A549 (cell line): ENCODE data around the gene URGCP. TPM values are rescaled to one million over a fixed set of nuclear protein-coding genes. Genes with fewer than 3 reads are reported as not detected.

Source experiments
- ATAC-seq, 2 experiments: fragments of 200-7000 bp in 1 of 2; fragments of >200 bp in 1 of 2; cut with Nextera tagmentation in 1 of 2; cut with Tn5 transposase in 1 of 2; 3 replicates each; pipeline versions ENCODE4 v1.8.0 to v1.9.1; 2018 to 2020; ENCODE audit warnings: mild to moderate bottlenecking in 1 of 2, moderate library complexity in 1 of 2
- CTCF ChIA-PET: fragments of 300-600 bp; sonication (Branson Sonifier 250); formaldehyde crosslinking; extraction: SDS; loops from one replicate; lab custom pipeline; 2021; ENCODE audit warnings: antibody characterized with exemption, inconsistent platforms; lab: Yijun Ruan, JAX
- POLR2A ChIA-PET: fragments of 350-600 bp; formaldehyde crosslinking; extraction: SDS; loops from one replicate; lab custom pipeline; 2021; ENCODE audit warnings: antibody characterized with exemption, inconsistent platforms; lab: Yijun Ruan, JAX
- DNase-seq, 2 experiments: peaks; one replicate each; pipeline versions ENCODE4 v3.0.0 to v3.0.0-alpha.2; 2011 to 2016; ENCODE audit warnings: low read depth in 1 of 2, low spot score in 1 of 2
- FAIRE-seq: peaks from 2 replicates; lab custom pipeline; 2011; peaks lifted over from hg19 to GRCh38; lab: Jason Lieb, UNC
- H3K27ac ChIP-seq, 2 experiments: fragments of >200 bp; sonication (Bioruptor Twin); formaldehyde crosslinking; 3 replicates each; pipeline ENCODE4 v1.5.1; 2016 to 2017
- H3K4me1 ChIP-seq: fragments of >200 bp; sonication (Bioruptor Twin); formaldehyde crosslinking; 3 replicates; pipeline ENCODE4 v1.6.1; 2016
- H3K4me2 ChIP-seq: fragments of >200 bp; sonication (Bioruptor Twin); formaldehyde crosslinking; 3 replicates; pipeline ENCODE4 v1.6.1; 2016
- H3K4me3 ChIP-seq: fragments of >200 bp; sonication (Bioruptor Twin); formaldehyde crosslinking; 3 replicates; pipeline ENCODE4 v1.5.1; 2016
- H3K9me3 ChIP-seq: fragments of >200 bp; sonication (Bioruptor Twin); formaldehyde crosslinking; 3 replicates; pipeline ENCODE4 v1.6.1; 2016
- ATOH8 ChIP-seq: fragments of 250-450 bp; sonication (Bioruptor Pico); IDR thresholded peaks from 2 replicates; pipeline ENCODE4 v1.5.0; 2020; ENCODE audit warnings: low read depth, mild to moderate bottlenecking, moderate library complexity
- BCL3 ChIP-seq: fragments of >200 bp; sonication (Bioruptor Twin); formaldehyde crosslinking; IDR thresholded peaks from 3 replicates; pipeline ENCODE4 v1.6.1; 2016
- BHLHE40 ChIP-seq: IDR thresholded peaks from 2 replicates; pipeline ENCODE4 v1.6.1; 2012; ENCODE audit warnings: low read depth, low read length, inconsistent platforms
- CBX8 ChIP-seq: fragments of 200-600 bp; sonication (generic); IDR thresholded peaks from 2 replicates; pipeline ENCODE4 v1.6.1; 2016
- CHD4 ChIP-seq: fragments of 200-600 bp; sonication (generic); IDR thresholded peaks from 2 replicates; pipeline ENCODE4 v1.6.1; 2016; ENCODE audit warnings: antibody characterized with exemption, mild to moderate bottlenecking, borderline replicate concordance
- EHF ChIP-seq: fragments of 250-450 bp; sonication (Bioruptor Pico); IDR thresholded peaks from 2 replicates; pipeline ENCODE4 v1.5.0; 2020; ENCODE audit warnings: mild to moderate bottlenecking
- EHMT2 ChIP-seq: fragments of 200-600 bp; sonication (generic); IDR thresholded peaks from 2 replicates; pipeline ENCODE4 v1.6.1; 2016; ENCODE audit warnings: antibody characterized with exemption, low read depth, mild to moderate bottlenecking, moderate library complexity
- ELK1 ChIP-seq: fragments of 150-350 bp; IDR thresholded peaks from 2 replicates; pipeline ENCODE4 v1.6.1; 2014; ENCODE audit warnings: low read depth, mild to moderate bottlenecking, low read length
- ESRRA ChIP-seq: fragments of 150-350 bp; IDR thresholded peaks from 2 replicates; pipeline ENCODE4 v1.6.1; 2014; ENCODE audit warnings: mild to moderate bottlenecking, low read length, borderline replicate concordance
- FOSL2 ChIP-seq, 2 experiments: fragments of 450-650 bp in 1 of 2; fragments of >200 bp in 1 of 2; sonication (Bioruptor Twin) in 1 of 2; formaldehyde crosslinking; IDR thresholded peaks; 2 replicates each; pipeline versions ENCODE4 v1.5.0 to v1.6.1; 2016 to 2020; ENCODE audit warnings: mild to moderate bottlenecking in 1 of 2, moderate library complexity in 1 of 2
- FOXS1 ChIP-seq: fragments of 250-450 bp; sonication (Bioruptor Pico); IDR thresholded peaks from 2 replicates; pipeline ENCODE4 v1.5.0; 2020; ENCODE audit warnings: mild to moderate bottlenecking, moderate library complexity
- GATA3 ChIP-seq: IDR thresholded peaks from 2 replicates; pipeline ENCODE4 v1.6.1; 2012; ENCODE audit warnings: borderline replicate concordance
- HDAC2 ChIP-seq: fragments of 200-600 bp; sonication (generic); IDR thresholded peaks from 2 replicates; pipeline ENCODE4 v1.6.1; 2016
- HES2 ChIP-seq: fragments of >200 bp; sonication (Bioruptor Twin); formaldehyde crosslinking; IDR thresholded peaks from 2 replicates; pipeline ENCODE4 v1.6.1; 2016
- HEYL ChIP-seq: fragments of 250-450 bp; sonication (Bioruptor Pico); IDR thresholded peaks from 2 replicates; pipeline ENCODE4 v1.8.0; 2021; ENCODE audit warnings: mild to moderate bottlenecking, moderate library complexity
- HOXA7 ChIP-seq: fragments of 250-450 bp; sonication (Bioruptor Pico); IDR thresholded peaks from 2 replicates; pipeline ENCODE4 v1.5.0; 2020; ENCODE audit warnings: mild to moderate bottlenecking, moderate library complexity
- HOXB5 ChIP-seq: fragments of 250-450 bp; sonication (Bioruptor Pico); IDR thresholded peaks from 2 replicates; pipeline ENCODE4 v1.5.0; 2020; ENCODE audit warnings: mild to moderate bottlenecking, moderate library complexity
- JUN ChIP-seq, 2 experiments: fragments of >200 bp; sonication (Bioruptor Twin); formaldehyde crosslinking; IDR thresholded peaks; 2 replicates in 1 of 2; 3 replicates in 1 of 2; pipeline ENCODE4 v1.6.1; 2016 to 2017
- KDM5A ChIP-seq: fragments of 200-600 bp; sonication (generic); IDR thresholded peaks from 2 replicates; pipeline ENCODE4 v1.6.1; 2016; ENCODE audit warnings: antibody characterized with exemption, mild to moderate bottlenecking
- NFE2L2 ChIP-seq: fragments of 150-350 bp; conservative IDR thresholded peaks from 2 replicates; pipeline ENCODE4 v1.6.1; 2014; ENCODE audit warnings: low read length
- RAD21 ChIP-seq, 2 experiments: fragments of >200 bp in 1 of 2; sonication (Bioruptor Twin) in 1 of 2; formaldehyde crosslinking in 1 of 2; IDR thresholded peaks in 1 of 2; conservative IDR thresholded peaks in 1 of 2; 2 replicates in 1 of 2; 3 replicates in 1 of 2; pipeline ENCODE4 v1.6.1; 2012 to 2018; ENCODE audit warnings: inconsistent platforms in 1 of 2
- RFX5 ChIP-seq: fragments of 450-650 bp; IDR thresholded peaks from 2 replicates; pipeline ENCODE4 v1.7.1; 2014; ENCODE audit warnings: antibody characterized with exemption, mild to moderate bottlenecking, moderate library complexity
- SMC3 ChIP-seq: fragments of >200 bp; sonication (Bioruptor Twin); formaldehyde crosslinking; IDR thresholded peaks from 3 replicates; pipeline ENCODE4 v1.6.1; 2018; ENCODE audit warnings: inconsistent platforms
- SREBF2 ChIP-seq: fragments of 450-650 bp; IDR thresholded peaks from 2 replicates; pipeline ENCODE4 v1.6.1; 2014; ENCODE audit warnings: mild to moderate bottlenecking, moderate library complexity
- TFCP2L1 ChIP-seq: fragments of 250-450 bp; sonication (Bioruptor Pico); IDR thresholded peaks from 2 replicates; pipeline ENCODE4 v1.5.0; 2021; ENCODE audit warnings: mild to moderate bottlenecking
- TP53 ChIP-seq: fragments of 250-450 bp; sonication (Bioruptor Pico); IDR thresholded peaks from 2 replicates; pipeline ENCODE4 v1.5.0; 2021; ENCODE audit warnings: mild to moderate bottlenecking, moderate library complexity
- USF2 ChIP-seq: fragments of 450-650 bp; IDR thresholded peaks from 2 replicates; pipeline ENCODE4 v1.6.1; 2014; ENCODE audit warnings: antibody characterized with exemption
- ZC3H11A ChIP-seq: fragments of 450-650 bp; IDR thresholded peaks from 2 replicates; pipeline ENCODE4 v1.6.1; 2014; ENCODE audit warnings: antibody characterized with exemption, mild to moderate bottlenecking
- ZNF302 ChIP-seq: fragments of 250-450 bp; sonication (Bioruptor Pico); IDR thresholded peaks from 2 replicates; pipeline ENCODE4 v1.9.0; 2021; ENCODE audit warnings: inconsistent platforms, mild to moderate bottlenecking, moderate library complexity
- ZSCAN20 ChIP-seq: fragments of 250-450 bp; sonication (Bioruptor Pico); IDR thresholded peaks from 2 replicates; pipeline ENCODE4 v1.8.0; 2022; ENCODE audit warnings: mild to moderate bottlenecking, moderate library complexity
- WGBS: methylation state at CpG from one replicate; pipeline ENCODE4 v1.1.6; 2017; ENCODE audit errors: missing lambda C conversion rate; 5-methylcytosine and 5-hydroxymethylcytosine counted together
- polyA plus RNA-seq, 4 experiments: library from polyadenylated mRNA; depleted of rRNA in 3 of 4; stranded (reverse); fragments of >200 nt; fragmentation: RNase III in 1 of 4; extraction: RNeasy Plus Mini Kit Qiagen cat#74134 plus additional on column Dnase treatment in 1 of 4; gene quantifications; 2 replicates in 3 of 4; 3 replicates in 1 of 4; pipeline ENCODE4 v1.2.3, GENCODE V29; 2011 to 2017

URGCP gene
- polyA plus RNA-seq, 2 of the 4 experiments (the other 2 are of a cell fraction): 19.7 to 20.2 TPM

GRCh38 chr7:43884617-43885016 is 21.8 kb downstream of the URGCP start:
- no peak for TF ChIP-seq EHMT2
- no peak for TF ChIP-seq CHD4
- TF ChIP-seq GATA3: no peak
- TF ChIP-seq NFE2L2: no peak
- no peak for TF ChIP-seq ATOH8 (CRISPR knock-in tag)
- POLR2A ChIA-PET: no interaction called here

GRCh38 chr7:43884209-43884608 is 22.2 kb downstream of the URGCP start:
- Histone ChIP-seq H3K4me2 (no peak overlapping the region), H3K27ac (no peak overlapping the region), H3K9me3 (no peaks in the 10 kb centered on the region), H3K4me3 (no peak overlapping the region), H3K4me1 (peaks cover 5% of the 10 kb centered on the region; the same call in 1 of the 3 replicates)
- no peak for FAIRE-seq
- 89% methylated on average over 4 of the region's 4 CpGs for WGBS
- no peak for DNase-seq
- ATAC-seq: no peak
- ChIA-PET POLR2A (no interaction called here), CTCF (interaction anchor here (0.7 to 1.8 kb wide), 5 partner anchors 11 to 80 kb away, joined by 3 to 6 read pairs (median 4); no protein-coding TSS in a partner anchor)
- no peak for TF ChIP-seq HOXA7
- no peak for TF ChIP-seq SREBF2
- TF ChIP-seq HES2: no peak
- TF ChIP-seq ZC3H11A: no peak
- TF ChIP-seq HDAC2: no peak
- TF ChIP-seq HOXB5 (CRISPR knock-in tag): no peak
- no peak for TF ChIP-seq RFX5
- no peak for TF ChIP-seq FOSL2 (IDR thresholded peaks at IDR 0.05)
- no peak for TF ChIP-seq FOSL2 (CRISPR knock-in tag; IDR thresholded peaks at IDR 0.05)
- no peak for TF ChIP-seq CBX8
- TF ChIP-seq BHLHE40: no peak
- TF ChIP-seq JUN (IDR thresholded peaks at IDR 0.05): no peak
- TF ChIP-seq EHMT2: no peak
- no peak for TF ChIP-seq HEYL
- no peak for TF ChIP-seq SMC3
- TF ChIP-seq ZNF302: no peak
- no peak for TF ChIP-seq ELK1
- TF ChIP-seq USF2: no peak
- TF ChIP-seq ESRRA: no peak

More at GRCh38 chr7:43884617-43885016, 21.8 kb downstream of the URGCP start:
- CTCF ChIA-PET: interaction anchor here (0.7 to 1.8 kb wide), 5 partner anchors 12 to 79 kb away, joined by 3 to 6 read pairs (median 4); no protein-coding TSS in a partner anchor
- Histone ChIP-seq H3K4me3 (no peak overlapping the region), H3K27ac (no peak overlapping the region), H3K4me1 (peaks cover 5% of the 10 kb centered on the region; the same call in 1 of the 3 replicates), H3K9me3 (no peaks in the 10 kb centered on the region), H3K4me2 (no peak overlapping the region)
- no peak for ATAC-seq
- whole genome bisulfite sequencing: 86% methylated on average over 4 of the region's 4 CpGs
- no peak for DNase-seq
- no peak for FAIRE-seq

GRCh38 chr7:43880596-43880995 is 25.8 kb downstream of the URGCP start:
- WGBS: 78% methylated on average over 5 of the region's 5 CpGs
- Histone ChIP-seq H3K4me1 (peaks cover 5% of the 10 kb centered on the region; the same call in 1 of the 3 replicates), H3K9me3 (no peaks in the 10 kb centered on the region), H3K27ac (no peak overlapping the region), H3K4me2 (no peak overlapping the region), H3K4me3 (no peak overlapping the region)
- ChIA-PET POLR2A (no interaction called here), CTCF (interaction anchor here (0.8 to 2.6 kb wide), 4 partner anchors 10 to 42 kb away, joined by 3 to 9 read pairs (median 5); partner anchors contain the start of gene MRPS24)
- TF ChIP-seq ATOH8 (CRISPR knock-in tag) (no peak), ZSCAN20 (CRISPR knock-in tag) (no peak), HOXA7 (no peak), EHF (no peak), BCL3 (no peak), RAD21 (conservative IDR thresholded peaks at IDR 0.05 in 1 of 2, IDR thresholded peaks at IDR 0.05 in 1 of 2) (no peak), SMC3 (no peak), FOXS1 (CRISPR knock-in tag) (no peak), GATA3 (no peak), TP53 (CRISPR knock-in tag) (no peak), HDAC2 (no peak), TFCP2L1 (no peak), KDM5A (no peak), BHLHE40 (no peak), RFX5 (no peak)
- ATAC-seq (no peak), FAIRE-seq (no peak), DNase-seq (no peak)
